PC-3 (cell line): ENCODE measurements around the gene DDI2. TPM values are rescaled to one million over a fixed set of nuclear protein-coding genes. Genes with fewer than 3 reads are reported as not detected.

ENCODE experiments used
- ATAC-seq: fragments of 200-7000 bp; cut with Tn5 transposase; 2 replicates; pipeline ENCODE4 v1.9.1; 2020; ENCODE audit warnings: mild to moderate bottlenecking, moderate library complexity
- BruUV-seq: library from RNA; stranded (reverse); fragments of 400-500 nt; replicated peaks from 2 replicates; lab custom pipeline; 2021; lab: Mats Ljungman, UMichigan
- CTCF ChIA-PET: fragments of 300-600 bp; sonication (Branson Sonifier 250); formaldehyde crosslinking; loops from one replicate; lab custom pipeline; 2022; ENCODE audit warnings: antibody characterized with exemption; lab: Charles Lee
- POLR2A ChIA-PET: fragments of 300-600 bp; sonication (Branson Sonifier 250); formaldehyde crosslinking; loops from one replicate; lab custom pipeline; 2022; ENCODE audit warnings: antibody characterized with exemption; ENCODE audit not compliant: unreplicated experiment; lab: Charles Lee
- DNase-seq: peaks from one replicate; pipeline ENCODE4 v3.0.0-alpha.2; 2015
- H2AFZ ChIP-seq: fragments of 300-600 bp; sonication (generic); 2 replicates; pipeline ENCODE4 v1.6.0; 2016; ENCODE audit warnings: antibody characterized with exemption, low read length
- H3F3A ChIP-seq: fragments of 300-600 bp; sonication (generic); one replicate; pipeline ENCODE4 v1.6.0; 2017; ENCODE audit warnings: antibody characterized with exemption, low read length, control low read depth, mild to moderate bottlenecking; ENCODE audit not compliant: unreplicated experiment
- H3K27ac ChIP-seq: fragments of 300-600 bp; sonication (generic); 2 replicates; pipeline ENCODE4 v1.5.1; 2016; ENCODE audit warnings: mild to moderate bottlenecking, low read length
- H3K27me3 ChIP-seq: fragments of 300-600 bp; sonication (generic); 2 replicates; pipeline ENCODE4 v1.6.1; 2016; ENCODE audit warnings: low read length, mixed read lengths
- H3K36me3 ChIP-seq: fragments of 300-600 bp; sonication (generic); 2 replicates; pipeline ENCODE4 v1.6.1; 2016; ENCODE audit warnings: low read depth, mixed run types, low read length, mixed read lengths
- H3K4me1 ChIP-seq: fragments of 300-600 bp; sonication (generic); 2 replicates; pipeline ENCODE4 v1.5.1; 2016; ENCODE audit warnings: low read length; ENCODE audit not compliant: insufficient read depth
- H3K4me2 ChIP-seq: fragments of 300-600 bp; sonication (generic); 2 replicates; pipeline ENCODE4 v1.6.0; 2016; ENCODE audit warnings: low read length
- H3K4me3 ChIP-seq: fragments of 300-600 bp; sonication (generic); 2 replicates; pipeline ENCODE4 v1.5.1; 2016; ENCODE audit warnings: mild to moderate bottlenecking, low read length, mixed read lengths
- H3K79me2 ChIP-seq: fragments of 300-600 bp; sonication (generic); 2 replicates; pipeline ENCODE4 v1.6.1; 2017; ENCODE audit warnings: low read length, mixed read lengths
- H3K9ac ChIP-seq: fragments of 300-600 bp; sonication (generic); 2 replicates; pipeline ENCODE4 v1.6.0; 2016; ENCODE audit warnings: mild to moderate bottlenecking, low read length
- H3K9me2 ChIP-seq: fragments of 300-600 bp; sonication (generic); replicated peaks from 2 replicates; pipeline ENCODE4 v1.6.1; 2016; ENCODE audit warnings: mixed run types, low read length, mixed read lengths
- H3K9me3 ChIP-seq: fragments of 300-600 bp; sonication (generic); 2 replicates; pipeline ENCODE4 v1.6.1; 2016; ENCODE audit warnings: low read length, mixed read lengths
- H4K20me1 ChIP-seq: fragments of 300-600 bp; sonication (generic); 2 replicates; pipeline ENCODE4 v1.6.1; 2016; ENCODE audit warnings: low read length, mixed read lengths
- CTCF ChIP-seq: fragments of 300-600 bp; sonication (generic); conservative IDR thresholded peaks from 2 replicates; pipeline ENCODE4 v1.5.1; 2017; ENCODE audit warnings: antibody characterized with exemption, low read depth, mild to moderate bottlenecking, low read length
- EZH2 ChIP-seq: fragments of 300-600 bp; sonication (generic); IDR thresholded peaks from one replicate; pipeline ENCODE4 v1.6.1; 2017; ENCODE audit warnings: antibody characterized with exemption, mild to moderate bottlenecking, low read length; ENCODE audit not compliant: unreplicated experiment
- EZH2phosphoT487 ChIP-seq: fragments of 300-600 bp; sonication (generic); IDR thresholded peaks from 2 replicates; pipeline ENCODE4 v1.6.1; 2018; ENCODE audit warnings: mild to moderate bottlenecking, antibody characterized with exemption, low read length, borderline replicate concordance
- intact Hi-C: fragments of 100-400 bp; cut with micrococcal nuclease; formaldehyde crosslinking; loops from 2 replicates; pipeline ENCODE4 v1.9.0; 2023
- total RNA-seq: library from RNA; depleted of rRNA; stranded (reverse); fragments of >200 nt; gene quantifications from 2 replicates; pipeline ENCODE4 v1.2.3, GENCODE V29; 2014

Gene DDI2
- total RNA-seq, 1 experiment from 2014 or later, result 15.0 TPM

- H3K27ac ChIP-seq, result no peak overlapping the region
- no peaks in the 10 kb centered on the region; the same call in 1 of the 2 replicates for H3K4me1 ChIP-seq
- no peaks in the 10 kb centered on the region for H3K9me3 ChIP-seq
- ChIA-PET POLR2A (interaction anchor here (0.5 kb wide), 1 partner anchor 173 kb away, joined by 4 read pairs; no protein-coding TSS in a partner anchor), CTCF (no interaction called here)
- ATAC-seq (no peak), DNase-seq (no peak)
- H3K4me2 ChIP-seq, result no peak overlapping the region
- TF ChIP-seq CTCF (no peak), EZH2phosphoT487 (no peak), EZH2 (no peak)
- no peaks in the 10 kb centered on the region for H3K36me3 ChIP-seq
- intact Hi-C loops, result no loop called here
- H3F3A ChIP-seq, result no peaks in the 10 kb centered on the region
- no peaks in the 10 kb centered on the region for H3K27me3 ChIP-seq
- no peaks in the 10 kb centered on the region for H3K9me2 ChIP-seq
- peaks cover 13% of the 10 kb centered on the region for H3K79me2 ChIP-seq
- BruUV-seq, result no TSS peak
- no peaks in the 10 kb centered on the region for H4K20me1 ChIP-seq
- H2AFZ ChIP-seq, result no peak overlapping the region
- no peak overlapping the region for H3K9ac ChIP-seq
- H3K4me3 ChIP-seq, result no peak overlapping the region
These were observed 90.1 kb downstream of the DDI2 start for GRCh38 chr1:15707239-15707925.

- ChIA-PET POLR2A (no interaction called here), CTCF (interaction anchor here (0.6 kb wide), 1 partner anchor 23 kb away, joined by 3 read pairs; no protein-coding TSS in a partner anchor)
- H3K4me1 ChIP-seq, result no peaks in the 10 kb centered on the region; the same call in 1 of the 2 replicates
- peak; percentile 45 for ATAC-seq
- H3K27me3 ChIP-seq, result no peaks in the 10 kb centered on the region
- no peaks in the 10 kb centered on the region for H3K9me3 ChIP-seq
- no peaks in the 10 kb centered on the region for H4K20me1 ChIP-seq
- H3K4me2 ChIP-seq, result no peak overlapping the region
- H3F3A ChIP-seq, result no peaks in the 10 kb centered on the region
- no peaks in the 10 kb centered on the region for H3K9me2 ChIP-seq
- no peak overlapping the region for H3K9ac ChIP-seq
- BruUV-seq, result no TSS peak
- H3K4me3 ChIP-seq, result no peak overlapping the region
- peaks cover 13% of the 10 kb centered on the region for H3K79me2 ChIP-seq
- no peak overlapping the region for H2AFZ ChIP-seq
- no peak overlapping the region for H3K27ac ChIP-seq
- DNase-seq, result peak; percentile 59
- TF ChIP-seq EZH2phosphoT487 (no peak), CTCF (no peak), EZH2 (no peak)
- H3K36me3 ChIP-seq, result no peaks in the 10 kb centered on the region
- intact Hi-C loops, result no loop called here
These were observed 91.4 kb downstream of the DDI2 start for GRCh38 chr1:15708486-15709137.
